ENCODE measurements around the gene LAMB4. TPM values are rescaled to one million over a fixed set of nuclear protein-coding genes. Genes with fewer than 3 reads are reported as not detected.

Gene LAMB4
- total RNA-seq, 4 donors from 2014 or later = 0.04 to 0.33 TPM; not detected in 2

GRCh38 chr7:107996072-107996882 lies 133.9 kb downstream of the LAMB4 start:
- Histone ChIP-seq H3K27ac (peak overlapping the region in 2 of 4 donors; percentile 36 to 43), H3K9me3 (no peaks in the 10 kb centered on the region), H3K36me3 (no peaks in the 10 kb centered on the region), H3K27me3 (peaks cover 3 to 6% (median 4%) of the 10 kb centered on the region in 3 donors), H3K4me1 (peaks cover 7 to 13% of the 10 kb centered on the region in 2 donors), H3K4me3 (no peak overlapping the region)
- intact Hi-C loops (cut with DNase I; ENCODE audit: low total_unique reads) (no loop called here), in situ Hi-C loops (cut with MboI; ENCODE audit: low sequenced_read_pairs in 4 of 4) (no loop called here)
- no peak for TF ChIP-seq CTCF (IDR thresholded peaks at IDR 0.05 in 4 of 5, conservative IDR thresholded peaks at IDR 0.05 in 1 of 5)
- TF ChIP-seq POLR2A (IDR thresholded peaks at IDR 0.05) = no peak
- DNase-seq = no peak
- ATAC-seq = no peak

- Histone ChIP-seq H3K9me3 (no peaks in the 10 kb centered on the region), H3K4me3 (no peak overlapping the region), H3K27ac (peak overlapping the region; percentile 39 to 60 (median 43)), H3K36me3 (no peaks in the 10 kb centered on the region), H3K4me1 (peaks cover 6 to 13% of the 10 kb centered on the region in 2 donors), H3K27me3 (peaks cover 0 to 2% (median 0%) of the 10 kb centered on the region in 3 donors)
- DNase-seq = no peak
- TF ChIP-seq CTCF (IDR thresholded peaks at IDR 0.05 in 4 of 5, conservative IDR thresholded peaks at IDR 0.05 in 1 of 5) (no peak), POLR2A (IDR thresholded peaks at IDR 0.05) (no peak)
- no peak for ATAC-seq
- intact Hi-C loops (cut with DNase I; ENCODE audit: low total_unique reads) (no loop called here), in situ Hi-C loops (cut with MboI; ENCODE audit: low sequenced_read_pairs in 4 of 4) (no loop called here)
Measured at GRCh38 chr7:107995184-107996071, 134.7 kb downstream of the LAMB4 start.

GRCh38 chr7:107994421-107995030 lies 135.6 kb downstream of the LAMB4 start:
- Histone ChIP-seq H3K27ac (peak overlapping the region; percentile 39 to 60 (median 50)), H3K4me1 (peaks cover 6 to 13% of the 10 kb centered on the region in 2 donors), H3K36me3 (no peaks in the 10 kb centered on the region), H3K27me3 (peaks cover 0 to 2% (median 0%) of the 10 kb centered on the region in 3 donors), H3K4me3 (no peak overlapping the region), H3K9me3 (no peaks in the 10 kb centered on the region)
- ATAC-seq (no peak), DNase-seq (no peak)
- in situ Hi-C loops (cut with MboI; ENCODE audit: low sequenced_read_pairs in 4 of 4) (no loop called here), intact Hi-C loops (cut with DNase I; ENCODE audit: low total_unique reads) (no loop called here)
- TF ChIP-seq CTCF (IDR thresholded peaks at IDR 0.05 in 4 of 5, conservative IDR thresholded peaks at IDR 0.05 in 1 of 5) (no peak), POLR2A (IDR thresholded peaks at IDR 0.05) (no peak)

- in situ Hi-C loops (cut with MboI; ENCODE audit: low sequenced_read_pairs in 4 of 4) = no loop called here
- TF ChIP-seq POLR2A (IDR thresholded peaks at IDR 0.05) = no peak
- TF ChIP-seq CTCF (IDR thresholded peaks at IDR 0.05 in 4 of 5, conservative IDR thresholded peaks at IDR 0.05 in 1 of 5) = no peak
- Histone ChIP-seq H3K9me3 (no peaks in the 10 kb centered on the region), H3K36me3 (no peaks in the 10 kb centered on the region), H3K27me3 (peaks cover 0 to 2% (median 0%) of the 10 kb centered on the region in 3 donors), H3K4me3 (no peak overlapping the region), H3K4me1 (peaks cover 6 to 19% of the 10 kb centered on the region in 2 donors), H3K27ac (peak overlapping the region; percentile 27 to 58 (median 41))
- ATAC-seq (no peak), DNase-seq (no peak)
- intact Hi-C loops (cut with DNase I; ENCODE audit: low total_unique reads) = no loop called here
Measured at GRCh38 chr7:107993891-107994291, 136.3 kb downstream of the LAMB4 start.
